GM23338 (cell line): ENCODE measurements around the gene GLIS2. TPM values are rescaled to one million over a fixed set of nuclear protein-coding genes. Genes with fewer than 3 reads are reported as not detected.

Source experiments
- ATAC-seq: fragments of 200-7000 bp; cut with Tn5 transposase; 3 replicates; pipeline ENCODE4 v1.9.1; 2020
- DNase-seq: peaks from one replicate; pipeline ENCODE4 v3.0.0-alpha.2; 2015; ENCODE audit warnings: low spot score
- H2AFZ ChIP-seq: fragments of 200-600 bp; sonication (generic); 2 replicates; pipeline ENCODE4 v1.8.0; 2016; ENCODE audit warnings: antibody characterized with exemption, mild to moderate bottlenecking, moderate library complexity
- H3F3A ChIP-seq: fragments of 200-600 bp; sonication (generic); replicated peaks from 2 replicates; pipeline ENCODE4 v1.8.0; 2017; ENCODE audit warnings: antibody characterized with exemption, mixed run types, low read depth
- H3K27ac ChIP-seq: fragments of 200-600 bp; sonication (generic); 2 replicates; pipeline ENCODE4 v1.6.1; 2016; ENCODE audit warnings: low read depth
- H3K27me3 ChIP-seq: fragments of 200-600 bp; sonication (generic); 2 replicates; pipeline ENCODE4 v1.8.0; 2016; ENCODE audit warnings: mild to moderate bottlenecking, mixed run types, moderate library complexity; ENCODE audit not compliant: insufficient read depth
- H3K36me3 ChIP-seq: fragments of 200-600 bp; sonication (generic); 2 replicates; pipeline ENCODE4 v1.8.0; 2016; ENCODE audit warnings: mild to moderate bottlenecking; ENCODE audit not compliant: insufficient read depth
- H3K4me1 ChIP-seq: fragments of 200-600 bp; sonication (generic); 2 replicates; pipeline ENCODE4 v1.8.0; 2016; ENCODE audit warnings: mild to moderate bottlenecking, moderate library complexity; ENCODE audit not compliant: insufficient read depth
- H3K4me2 ChIP-seq: fragments of 200-600 bp; sonication (generic); 2 replicates; pipeline ENCODE4 v1.7.1; 2017; ENCODE audit warnings: mixed run types
- H3K4me3 ChIP-seq: fragments of 200-600 bp; sonication (generic); 2 replicates; pipeline ENCODE4 v1.6.1; 2016; ENCODE audit warnings: mixed run types
- H3K79me2 ChIP-seq: fragments of 200-600 bp; sonication (generic); replicated peaks from 2 replicates; pipeline ENCODE4 v1.8.0; 2017; ENCODE audit warnings: mild to moderate bottlenecking; ENCODE audit not compliant: insufficient read depth
- H3K9me2 ChIP-seq: fragments of 200-600 bp; sonication (generic); 2 replicates; pipeline ENCODE4 v1.8.0; 2017; ENCODE audit not compliant: insufficient read depth
- H4K20me1 ChIP-seq: fragments of 200-600 bp; sonication (generic); replicated peaks from 2 replicates; pipeline ENCODE4 v1.8.0; 2017; ENCODE audit warnings: mild to moderate bottlenecking; ENCODE audit not compliant: insufficient read depth
- H3K27ac Mint-ChIP-seq: 2 replicates; pipeline ENCODE4 v1.8.0; 2020; ENCODE audit warnings: inconsistent platforms, mild to moderate bottlenecking, moderate library complexity, mixed read lengths
- H3K27me3 Mint-ChIP-seq: 3 replicates; pipeline ENCODE4 v1.8.0; 2022; ENCODE audit warnings: low read depth, mild to moderate bottlenecking, moderate library complexity, mixed read lengths, inconsistent platforms; ENCODE audit not compliant: insufficient read depth, poor library complexity
- H3K36me3 Mint-ChIP-seq: 3 replicates; pipeline ENCODE4 v1.8.0; 2021; ENCODE audit warnings: low read depth, mild to moderate bottlenecking, inconsistent platforms, moderate library complexity, mixed read lengths
- H3K4me1 Mint-ChIP-seq: 3 replicates; pipeline ENCODE4 v1.8.0; 2020; ENCODE audit warnings: mild to moderate bottlenecking, inconsistent platforms, mixed read lengths
- H3K4me3 Mint-ChIP-seq: 3 replicates; pipeline ENCODE4 v1.8.0; 2021; ENCODE audit warnings: moderate library complexity, mild to moderate bottlenecking, inconsistent platforms, mixed read lengths
- H3K9me3 Mint-ChIP-seq: 3 replicates; pipeline ENCODE4 v1.8.0; 2020; ENCODE audit warnings: moderate library complexity, mild to moderate bottlenecking, inconsistent platforms, mixed read lengths
- CREB1 ChIP-seq: fragments of 250-450 bp; sonication (Bioruptor Pico); IDR thresholded peaks from 2 replicates; pipeline ENCODE4 v1.5.0; 2020; ENCODE audit warnings: low read depth, mild to moderate bottlenecking, moderate library complexity
- CTCF ChIP-seq, 2 experiments: fragments of 200-600 bp in 1 of 2; sonication (generic) in 1 of 2; conservative IDR thresholded peaks; 2 replicates each; pipeline versions ENCODE4 v1.5.1 to v1.6.1; 2016 to 2017; ENCODE audit warnings: antibody characterized with exemption in 2 of 2, low read depth in 2 of 2, mild to moderate bottlenecking in 2 of 2, moderate library complexity in 1 of 2
- EZH2phosphoT487 ChIP-seq: fragments of 200-600 bp; sonication (generic); IDR thresholded peaks from one replicate; pipeline ENCODE4 v1.8.1; 2018; ENCODE audit warnings: antibody characterized with exemption; ENCODE audit not compliant: unreplicated experiment
- REST ChIP-seq: IDR thresholded peaks from one replicate; pipeline ENCODE4 v1.6.1; 2018; ENCODE audit warnings: antibody characterized with exemption; ENCODE audit not compliant: unreplicated experiment
- ZNF331 ChIP-seq: fragments of 250-450 bp; sonication (Bioruptor Pico); IDR thresholded peaks from 2 replicates; pipeline ENCODE4 v1.5.0; 2020; ENCODE audit warnings: low read depth, mild to moderate bottlenecking, moderate library complexity
- polyA plus RNA-seq: library from polyadenylated mRNA; unstranded; fragments of >200 nt; fragmentation: Nextera tagmentation; extraction: Ambion mirVana; gene quantifications from 2 replicates; pipeline ENCODE4 v1.2.1, GENCODE V29; 2016
- total RNA-seq: library from RNA; depleted of rRNA; stranded (reverse); fragments of >200 nt; shearing (Covaris generic); gene quantifications from 2 replicates; pipeline ENCODE4 v1.2.3, GENCODE V29; 2014

Gene GLIS2
- total and polyA plus RNA-seq, 2 experiments from 2014 or later = 8.2 to 10.2 TPM

- Histone ChIP-seq H3F3A (peaks cover 17% of the 10 kb centered on the region), H3K9me2 (no peaks in the 10 kb centered on the region), H4K20me1 (no peaks in the 10 kb centered on the region), H3K36me3 (no peaks in the 10 kb centered on the region), H3K4me2 (no peak overlapping the region), H3K27ac (no peak overlapping the region), H2AFZ (no peak overlapping the region), H3K27me3 (no peaks in the 10 kb centered on the region), H3K4me3 (no peak overlapping the region), H3K4me1 (peaks cover 19% of the 10 kb centered on the region), H3K79me2 (no peaks in the 10 kb centered on the region)
- Mint-ChIP-seq H3K36me3 (no peaks in the 10 kb centered on the region; the same call in 1 of the 3 replicates), H3K9me3 (no peaks in the 10 kb centered on the region), H3K4me1 (peaks cover 27% of the 10 kb centered on the region), H3K27me3 (peaks cover 10% of the 10 kb centered on the region), H3K4me3 (no peak overlapping the region), H3K27ac (peak overlapping the region; percentile 72)
- ATAC-seq (no peak), DNase-seq (no peak)
- TF ChIP-seq CREB1 (no peak), REST (no peak), CTCF (conservative IDR thresholded peaks at IDR 0.05; ENCODE audit: low read depth in 2 of 2) (no peak)
These were observed 70.6 kb downstream of the GLIS2 start for GRCh38 chr16:4386451-4386805.

GRCh38 chr16:4386951-4387565 lies 71.2 kb downstream of the GLIS2 start:
- Mint-ChIP-seq H3K4me1 (peaks cover 31% of the 10 kb centered on the region), H3K9me3 (no peaks in the 10 kb centered on the region), H3K27ac (no peak overlapping the region; the same call in 1 of the 2 replicates), H3K27me3 (peaks cover 10% of the 10 kb centered on the region), H3K36me3 (no peaks in the 10 kb centered on the region; the same call in 2 of the 3 replicates), H3K4me3 (no peak overlapping the region)
- Histone ChIP-seq H3F3A (peaks cover 21% of the 10 kb centered on the region), H3K79me2 (no peaks in the 10 kb centered on the region), H3K9me2 (no peaks in the 10 kb centered on the region), H3K4me3 (no peak overlapping the region), H3K27me3 (no peaks in the 10 kb centered on the region), H3K4me2 (no peak overlapping the region), H3K4me1 (peaks cover 26% of the 10 kb centered on the region), H2AFZ (no peak overlapping the region), H3K36me3 (no peaks in the 10 kb centered on the region), H3K27ac (no peak overlapping the region), H4K20me1 (no peaks in the 10 kb centered on the region)
- ATAC-seq (no peak), DNase-seq (no peak)
- TF ChIP-seq EZH2phosphoT487 (no peak), ZNF331 (CRISPR knock-in tag) (no peak), REST (no peak)
